Left renal pelvis (tissue), 4 donors: ENCODE measurements around the gene RRP1. TPM values are rescaled to one million over a fixed set of nuclear protein-coding genes. Genes with fewer than 3 reads are reported as not detected.
"Not testable (repeated sequence)": the region's sequence is repeated elsewhere in the genome, so short reads cannot be mapped to it uniquely, and the experiment has no call there.

Experiments used
- DNase-seq, 4 donors: peaks; one replicate each; pipeline ENCODE4 v3.0.0-alpha.2; 2013; ENCODE audit warnings: low read depth in 4 of 4, low spot score in 3 of 4
- polyA plus RNA-seq, 4 donors: library from polyadenylated mRNA; unstranded; fragments of 120-200 nt; gene quantifications; one replicate each; pipeline ENCODE4 v1.2.1, GENCODE V29; 2013; ENCODE audit not compliant: insufficient read length in 4 of 4

RRP1 gene
- polyA plus RNA-seq, 4 donors = 23.4 to 35.9 (median 28.6) TPM

- no peak for DNase-seq
Observed at GRCh38 chr21:43814215-43815106, 25.1 kb downstream of the RRP1 start.

DNA sequence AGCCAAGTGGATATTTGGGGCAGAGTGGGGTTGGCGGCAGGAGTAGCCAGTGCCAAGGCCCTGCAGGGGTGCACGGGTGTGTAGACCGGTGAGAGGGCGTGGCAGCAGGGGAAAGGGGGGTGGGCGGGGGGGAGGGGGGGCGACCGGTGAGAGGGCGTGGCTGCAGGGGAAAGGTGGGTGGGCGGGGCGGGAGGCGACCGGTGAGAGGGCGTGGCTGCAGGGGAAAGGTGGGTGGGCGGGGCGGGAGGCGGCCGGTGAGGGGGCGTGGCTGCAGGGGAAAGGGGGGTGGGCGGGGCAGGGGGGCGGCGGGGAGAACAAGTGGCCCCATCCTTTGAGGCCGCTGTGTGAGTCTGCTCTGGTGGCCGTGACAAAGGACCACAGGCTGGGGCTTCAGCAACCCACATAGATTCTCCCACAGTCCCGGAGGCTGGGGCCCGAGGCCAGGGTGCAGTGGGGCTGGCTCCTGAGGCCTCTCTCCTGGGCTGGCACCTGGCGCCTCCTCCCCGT, 25.8 kb downstream of the RRP1 start:
- DNase-seq = no peak

- no peak for DNase-seq
Observed at GRCh38 chr21:43815991-43816390, 26.6 kb downstream of the RRP1 start.

DNA sequence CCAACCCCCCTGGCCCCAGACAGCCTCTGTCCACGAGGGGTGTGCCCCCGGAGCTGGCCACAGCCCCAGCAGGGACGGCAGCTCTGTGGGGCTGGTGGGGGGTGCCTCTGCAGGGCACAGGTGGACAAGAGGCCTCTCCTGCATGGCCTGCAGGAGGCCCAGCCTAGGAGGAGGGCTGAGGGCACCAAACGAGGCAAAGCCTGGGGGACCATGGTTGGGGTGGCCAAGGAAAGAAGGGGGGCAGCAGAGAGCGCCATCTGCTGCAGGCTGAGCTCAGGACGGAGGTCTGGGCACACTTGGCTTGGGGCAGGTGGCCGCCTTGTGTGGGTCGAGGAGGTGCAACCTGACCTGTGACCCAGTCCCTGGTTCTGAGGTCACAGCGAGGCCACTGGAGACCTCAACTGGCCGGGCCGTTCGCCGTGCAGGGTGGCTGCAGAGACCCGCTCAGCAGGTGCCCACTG, 27.3 kb downstream of the RRP1 start:
- DNase-seq = no peak

DNA sequence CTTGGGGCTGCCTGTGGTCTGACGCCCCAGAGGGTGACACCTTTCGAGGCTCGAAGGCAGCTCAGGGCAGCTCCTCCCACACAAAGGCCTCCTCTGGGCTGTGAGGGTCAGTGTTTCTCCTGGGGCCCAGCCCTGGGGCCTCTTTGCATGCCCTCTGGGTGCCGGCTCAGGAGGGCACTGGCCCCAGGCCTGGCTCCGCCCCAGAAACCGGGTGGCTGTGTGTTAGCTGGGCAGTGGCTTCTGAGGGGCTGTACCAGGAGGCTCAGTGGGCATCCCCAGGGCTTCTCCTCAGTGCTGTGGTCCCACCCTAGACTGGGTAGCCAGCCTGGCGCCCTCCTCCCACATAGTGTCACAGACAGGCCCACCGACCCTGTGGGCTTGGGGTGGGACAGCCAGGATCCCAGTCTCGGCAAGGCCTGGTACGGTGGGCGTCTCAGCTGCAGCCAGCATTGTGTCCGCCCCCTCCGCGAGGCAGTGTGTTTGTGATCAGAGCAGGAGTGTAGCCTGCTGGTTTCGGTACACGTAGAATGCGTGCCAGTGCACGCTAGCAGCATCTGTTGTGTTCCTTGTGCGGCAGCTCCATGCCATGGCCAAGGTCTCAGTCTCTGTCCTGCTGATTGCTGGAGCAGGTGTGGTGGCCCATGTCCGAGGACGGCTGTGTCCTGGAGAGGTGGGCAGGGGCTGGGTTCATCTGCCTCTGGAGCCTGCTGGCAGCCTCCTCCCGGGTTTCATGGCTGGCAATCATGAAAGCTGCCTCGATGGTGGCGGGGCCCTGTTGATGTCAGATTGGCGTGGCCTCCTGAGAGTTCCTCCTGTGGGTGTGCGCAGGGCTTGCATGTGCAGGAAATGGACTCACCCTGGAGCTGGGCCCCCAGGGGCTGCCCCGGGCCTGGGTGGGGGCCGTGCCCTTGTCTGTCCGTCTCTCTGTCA, 28.0 kb downstream of the RRP1 start:
- no peak for DNase-seq

GRCh38 chr21:43818685-43819084, 29.3 kb downstream of the RRP1 start:
- no peak for DNase-seq

DNA sequence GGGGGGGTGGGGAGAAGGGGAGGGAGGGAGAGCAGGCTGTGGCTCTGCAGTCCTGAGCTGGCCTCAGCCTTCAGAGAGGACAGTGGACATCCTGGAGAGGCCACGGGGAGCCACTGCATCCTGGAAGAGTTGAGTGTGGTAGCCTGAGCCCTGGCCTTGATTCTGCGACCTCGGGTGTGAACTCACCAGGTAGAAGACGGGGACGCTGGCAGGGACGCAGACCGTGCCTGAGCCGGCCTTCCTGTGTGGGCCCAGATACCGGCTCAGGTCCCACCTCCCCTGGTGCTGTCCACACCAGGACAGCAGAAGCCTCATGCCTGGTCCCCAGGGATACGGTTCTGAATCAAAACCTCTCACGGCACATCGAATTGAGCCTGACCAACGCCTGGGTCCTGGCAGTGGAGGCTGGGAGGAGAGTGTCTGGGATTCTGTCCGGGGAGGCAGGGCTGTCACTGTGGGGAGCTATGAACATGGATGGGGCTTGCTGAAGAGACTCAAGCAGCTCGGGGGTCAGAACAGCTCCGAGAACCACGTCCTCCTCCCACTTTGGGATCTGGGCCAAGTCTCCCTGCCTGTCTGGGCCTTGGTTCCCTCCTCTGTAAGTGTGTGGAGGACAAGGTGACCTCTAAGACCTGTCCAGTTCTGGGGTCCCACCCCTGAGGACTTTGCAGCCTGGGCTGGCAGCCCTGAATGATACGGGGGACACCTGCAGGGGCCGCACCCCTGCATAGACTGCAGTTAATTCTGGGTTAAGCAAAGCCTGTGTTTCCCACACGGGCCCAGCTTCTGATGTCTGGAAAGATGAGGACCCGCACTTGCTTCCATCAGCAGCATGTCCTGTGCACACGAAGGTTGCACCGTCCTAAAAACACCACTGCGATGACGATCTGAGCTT, 30.4 kb downstream of the RRP1 start:
- DNase-seq = no peak

- no peak for DNase-seq
Observed at GRCh38 chr21:43820466-43820865, 31.1 kb downstream of the RRP1 start.

GRCh38 chr21:43822166-43822565, 32.8 kb downstream of the RRP1 start:
- DNase-seq = not testable (repeated sequence)

GRCh38 chr21:43822741-43823140, 33.4 kb downstream of the RRP1 start:
- not testable (repeated sequence) for DNase-seq

DNA sequence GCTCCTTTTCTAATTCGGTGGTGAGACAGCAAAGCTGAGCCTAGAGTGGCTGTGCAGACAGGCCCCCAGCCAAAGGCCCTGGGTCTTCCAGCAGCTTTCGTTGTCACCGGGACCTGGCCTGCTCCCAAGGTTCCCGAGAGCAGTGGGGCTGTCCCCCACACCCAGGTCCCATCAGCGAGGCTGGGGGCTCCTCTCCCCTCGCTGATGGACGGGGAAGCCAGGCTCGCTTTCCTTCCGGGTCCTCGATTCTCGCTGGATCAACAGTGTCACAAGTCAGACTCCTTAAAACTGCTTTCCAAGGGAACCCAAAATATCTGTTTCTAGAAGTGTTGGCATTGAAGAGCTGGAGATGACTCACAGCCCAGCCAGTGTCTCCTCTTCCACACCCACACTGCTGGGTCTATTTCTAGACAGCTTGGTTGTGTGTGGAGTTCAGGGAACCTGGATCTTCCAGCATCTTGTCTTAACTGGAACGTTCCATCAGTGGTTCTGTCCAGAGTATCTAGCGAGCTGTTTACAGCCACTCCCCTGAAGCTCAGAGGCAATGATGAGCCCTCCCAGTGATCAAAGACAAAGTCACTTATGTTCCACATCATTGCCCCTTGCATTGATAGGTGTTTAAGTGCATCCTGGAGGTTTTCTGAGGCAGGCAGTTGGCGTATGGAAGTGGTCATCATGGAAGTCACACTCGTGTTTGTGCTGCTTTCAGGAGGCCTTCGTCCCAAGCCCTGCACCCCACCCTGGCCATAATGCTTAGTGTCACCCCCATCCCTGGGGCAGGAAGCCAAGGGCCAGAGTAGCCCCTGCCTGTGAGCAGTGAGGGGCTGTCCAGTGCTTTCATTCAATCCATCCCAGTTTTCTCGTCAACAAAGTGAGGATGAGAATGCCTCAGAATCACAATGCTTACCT, 35.2 kb downstream of the RRP1 start:
- no peak for DNase-seq

DNA sequence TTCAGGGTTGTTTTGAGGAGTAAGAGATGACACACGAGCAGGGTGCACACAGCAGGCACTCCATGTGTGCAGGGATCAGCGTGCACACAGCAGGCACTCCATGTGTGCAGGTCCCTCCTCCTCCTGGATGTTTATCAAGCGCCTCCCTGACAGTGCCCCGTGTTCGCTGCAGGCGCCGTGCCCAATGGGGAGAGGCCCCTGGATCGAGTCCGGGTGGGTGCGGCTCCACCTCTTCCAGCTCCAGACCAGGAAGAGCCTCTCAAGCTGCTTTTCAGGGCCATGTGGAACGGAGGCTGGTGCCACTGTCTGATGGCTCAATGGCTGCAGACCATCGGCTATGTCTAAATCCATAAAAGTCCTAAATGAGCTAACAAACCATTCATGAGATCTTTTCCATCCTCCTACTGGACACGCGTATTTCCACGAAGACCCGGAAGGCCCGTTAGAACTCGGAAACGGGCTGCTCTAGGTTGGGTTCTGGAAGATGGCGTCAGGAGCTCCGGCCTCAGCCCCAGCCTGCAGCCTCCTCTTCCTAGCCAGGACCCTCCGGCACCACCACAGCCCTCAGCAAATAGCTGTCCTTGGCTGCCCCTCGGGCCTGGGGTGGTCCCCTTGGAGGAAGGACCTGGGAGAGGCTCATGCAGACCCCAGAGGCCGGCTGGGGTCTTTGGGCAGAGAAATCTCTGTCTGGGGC, 36.0 kb downstream of the RRP1 start:
- no peak for DNase-seq

GRCh38 chr21:43825936-43826622, 36.7 kb downstream of the RRP1 start:
- peak in 1 of 4 donors; percentile 41 for DNase-seq

DNA sequence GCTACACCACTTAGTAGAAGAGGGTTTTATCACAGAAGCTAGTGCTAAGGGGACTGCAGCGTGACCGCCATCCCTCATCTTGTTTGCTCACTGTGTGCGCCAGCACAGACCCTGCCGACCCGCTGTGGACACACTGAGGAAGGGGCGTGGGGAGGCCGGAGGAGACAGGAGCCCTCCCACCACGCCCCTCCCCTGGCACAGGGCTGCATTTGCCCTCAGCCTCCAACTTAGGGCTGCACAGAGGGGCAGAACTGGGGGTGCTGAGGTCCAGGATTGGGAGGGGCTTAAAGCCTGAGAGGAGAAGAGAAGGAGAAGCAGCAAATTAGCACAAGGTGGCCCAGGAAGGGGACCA, 37.2 kb downstream of the RRP1 start:
- DNase-seq = no peak

DNA sequence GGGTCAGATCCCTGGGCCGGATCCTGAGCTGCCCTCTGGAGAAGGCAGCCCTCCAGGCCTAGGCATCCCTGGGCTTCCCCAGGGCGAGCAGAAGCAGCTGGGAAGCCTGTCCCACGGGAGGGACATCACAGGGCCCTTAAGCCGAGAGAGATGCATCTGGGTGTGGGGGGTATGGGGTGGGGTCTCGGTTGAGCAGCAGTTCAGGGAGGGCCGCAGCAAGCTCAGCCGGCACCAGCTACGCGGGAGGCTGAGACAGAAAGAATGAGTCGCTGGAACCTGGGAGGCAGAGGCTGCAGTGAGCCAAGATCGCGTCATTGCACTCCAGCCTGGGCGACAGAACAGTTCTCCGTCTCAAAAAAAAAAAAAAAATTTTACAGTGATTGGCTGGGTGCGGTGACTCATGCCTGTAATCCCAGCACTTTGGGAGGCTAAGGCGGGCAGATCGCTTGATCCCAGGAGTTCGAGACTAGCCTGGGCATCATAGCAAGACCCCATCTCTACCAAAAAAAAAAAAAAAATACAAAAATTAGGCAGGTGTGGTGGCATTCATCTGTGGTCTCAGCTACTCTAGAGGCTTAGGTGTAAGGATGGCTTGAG, 37.7 kb downstream of the RRP1 start:
- no peak for DNase-seq

GRCh38 chr21:43829161-43829560, 39.8 kb downstream of the RRP1 start:
- DNase-seq = no peak

DNA sequence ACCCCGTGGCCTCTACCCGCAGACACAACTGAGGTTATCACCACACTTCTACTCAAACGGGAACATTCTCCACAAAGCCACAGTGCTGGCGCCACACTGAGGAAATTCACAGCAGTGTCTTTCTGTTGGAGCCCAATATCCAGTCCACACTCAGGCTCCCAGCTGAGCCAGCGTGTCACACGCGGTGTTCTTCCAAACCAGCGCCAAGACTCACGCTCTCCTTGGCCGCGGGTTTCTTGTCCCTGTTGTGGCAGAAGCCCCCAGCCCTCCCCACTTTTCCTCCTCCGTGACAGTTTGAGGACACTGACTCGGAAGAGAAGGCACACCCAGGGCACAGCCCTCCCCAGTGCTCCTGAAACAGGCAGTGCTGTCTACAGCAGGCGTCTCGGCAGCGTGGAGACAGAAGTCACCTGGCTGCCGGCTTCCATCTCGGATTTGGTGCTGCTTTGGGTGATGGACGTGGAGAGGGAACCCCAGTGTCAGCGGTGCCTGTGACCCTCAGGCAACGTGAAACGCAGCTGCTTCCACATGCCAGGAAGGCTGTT, 40.3 kb downstream of the RRP1 start:
- no peak for DNase-seq
